GM13977 (cell line): ENCODE measurements around the gene TMEM258.
A peak's percentile ranks its signal among the peaks of the same experiment; 100 is the strongest.

Experiments
- DNase-seq: peaks from one replicate; pipeline ENCODE4 v3.0.0; 2012; ENCODE audit warnings: low spot score
- in situ Hi-C: fragments of 300-500 bp; cut with MboI; formaldehyde crosslinking; loops from one replicate; pipeline ENCODE4 v1.12.0; 2022; ENCODE audit warnings: low sequenced_read_pairs, low pct_unique_long_range_greater_than_20kb, mixed read lengths, inconsistent platforms; ENCODE audit not compliant: unreplicated experiment
- TF ChIP-seq, protein P1 (sequence below): IDR thresholded peaks from 2 replicates; pipeline ENCODE4 v1.5.1; 2012; ENCODE audit warnings: mild to moderate bottlenecking, control low read depth; ENCODE audit not compliant: insufficient read depth; ENCODE audit errors: extremely low read depth, missing control alignments

The TMEM258 gene

GRCh38 chr11:61837411-61838005, 45.1 kb upstream of the TMEM258 start:
- TF ChIP-seq, protein P1, sequence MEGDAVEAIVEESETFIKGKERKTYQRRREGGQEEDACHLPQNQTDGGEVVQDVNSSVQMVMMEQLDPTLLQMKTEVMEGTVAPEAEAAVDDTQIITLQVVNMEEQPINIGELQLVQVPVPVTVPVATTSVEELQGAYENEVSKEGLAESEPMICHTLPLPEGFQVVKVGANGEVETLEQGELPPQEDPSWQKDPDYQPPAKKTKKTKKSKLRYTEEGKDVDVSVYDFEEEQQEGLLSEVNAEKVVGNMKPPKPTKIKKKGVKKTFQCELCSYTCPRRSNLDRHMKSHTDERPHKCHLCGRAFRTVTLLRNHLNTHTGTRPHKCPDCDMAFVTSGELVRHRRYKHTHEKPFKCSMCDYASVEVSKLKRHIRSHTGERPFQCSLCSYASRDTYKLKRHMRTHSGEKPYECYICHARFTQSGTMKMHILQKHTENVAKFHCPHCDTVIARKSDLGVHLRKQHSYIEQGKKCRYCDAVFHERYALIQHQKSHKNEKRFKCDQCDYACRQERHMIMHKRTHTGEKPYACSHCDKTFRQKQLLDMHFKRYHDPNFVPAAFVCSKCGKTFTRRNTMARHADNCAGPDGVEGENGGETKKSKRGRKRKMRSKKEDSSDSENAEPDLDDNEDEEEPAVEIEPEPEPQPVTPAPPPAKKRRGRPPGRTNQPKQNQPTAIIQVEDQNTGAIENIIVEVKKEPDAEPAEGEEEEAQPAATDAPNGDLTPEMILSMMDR, result no peak
- in situ Hi-C loops, result no loop called here
- no peak for DNase-seq

DNA sequence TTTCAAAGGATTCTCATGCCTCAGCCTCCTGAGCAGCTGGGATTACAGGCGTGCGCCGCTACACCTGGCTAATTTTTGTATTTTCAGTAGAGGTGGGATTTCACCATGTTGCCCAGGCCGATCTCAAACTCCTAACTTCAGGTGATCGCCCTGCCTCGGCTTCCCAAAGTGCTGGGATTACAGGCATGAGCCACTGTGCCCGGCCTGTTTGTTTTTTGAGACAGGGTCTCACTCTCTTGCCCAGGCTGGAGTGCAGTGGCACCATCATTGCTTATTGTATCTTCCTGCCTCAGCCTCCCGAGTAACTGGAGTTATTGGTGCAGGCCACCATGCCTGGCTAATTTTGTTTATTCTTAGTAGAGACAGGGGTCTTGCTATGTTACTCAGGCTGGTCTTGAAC, 43.8 kb upstream of the TMEM258 start:
- TF ChIP-seq, protein P1, result no peak
- in situ Hi-C loops, result no loop called here
- no peak for DNase-seq

- TF ChIP-seq, protein P1, result no peak
- DNase-seq, result peak; percentile 88
- in situ Hi-C loops, result no loop called here
Observed at GRCh38 chr11:61834278-61835048, 42.1 kb upstream of the TMEM258 start.

- in situ Hi-C loops, result no loop called here
- TF ChIP-seq, protein P1, result no peak
- DNase-seq, result no peak
Observed at GRCh38 chr11:61833926-61834277, 41.5 kb upstream of the TMEM258 start.

DNA sequence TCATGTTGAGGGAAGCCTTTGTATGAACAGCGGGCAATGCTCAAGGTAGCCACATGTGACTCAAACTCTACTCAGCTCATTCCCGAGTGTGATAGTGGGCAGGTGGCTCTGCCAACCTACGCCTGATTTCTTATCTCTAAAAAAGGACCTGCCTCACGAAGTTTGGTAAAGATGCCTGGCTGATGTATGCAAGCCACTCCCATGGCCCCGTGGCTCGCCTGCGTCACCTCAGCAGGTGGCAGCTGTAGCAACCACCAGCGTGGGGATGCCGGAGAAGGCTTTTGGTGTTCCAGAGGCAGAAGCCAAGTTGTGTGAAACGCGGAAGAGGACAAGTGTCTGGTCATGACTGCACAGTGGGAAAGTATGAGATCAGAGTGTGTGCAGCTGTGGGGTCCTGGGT, 41.1 kb upstream of the TMEM258 start:
- in situ Hi-C loops, result no loop called here
- DNase-seq, result no peak
- TF ChIP-seq, protein P1, result no peak

DNA sequence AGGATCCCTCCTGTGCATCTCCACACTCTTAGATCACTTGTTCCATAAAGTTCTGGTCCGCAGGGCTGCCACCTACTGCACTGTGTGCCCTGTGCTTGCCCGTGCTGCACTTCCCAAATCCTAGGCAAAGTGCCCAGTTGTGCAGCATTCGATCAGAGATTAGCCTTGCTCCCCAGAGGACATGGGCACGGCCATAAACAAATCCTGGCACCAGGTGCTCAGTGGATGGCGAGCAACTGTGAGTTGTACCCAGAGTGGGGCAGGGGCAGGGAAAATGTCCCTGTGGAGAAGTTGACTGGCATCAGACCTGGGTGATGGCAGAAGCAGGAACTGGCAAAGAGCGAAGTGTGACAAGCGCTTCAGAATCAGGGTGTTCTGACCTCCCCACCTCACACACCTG, 40.4 kb upstream of the TMEM258 start:
- TF ChIP-seq, protein P1, result no peak
- in situ Hi-C loops, result no loop called here
- no peak for DNase-seq
